Right lobe of liver (tissue), 4 donors: ENCODE measurements around the gene SUSD1.

Source experiments
- POLR2A ChIP-seq: fragments of 450-650 bp; IDR thresholded peaks from one replicate; pipeline ENCODE4 v1.6.1; 2017; ENCODE audit warnings: antibody characterized with exemption, mild to moderate bottlenecking
- TF ChIP-seq, protein P1 (sequence below), 4 donors: fragments of 200-600 bp in 3 of 4; fragments of 450-650 bp in 1 of 4; IDR thresholded peaks; one replicate each; pipeline versions ENCODE4 v1.5.1 to v1.8.0; 2016 to 2022; ENCODE audit warnings: antibody characterized with exemption in 4 of 4, mild to moderate bottlenecking in 2 of 4
- donor health status: DM: no; HTN: no; CAD: no.
- donor health status: DM: no; HTN: no; CAD: no.
- donor health status: DM: no; HTN: yes; CAD: no.

GRCh38 chr9:112186695-112187094 is 11.6 kb upstream of the SUSD1 start:
- TF ChIP-seq, protein P1, sequence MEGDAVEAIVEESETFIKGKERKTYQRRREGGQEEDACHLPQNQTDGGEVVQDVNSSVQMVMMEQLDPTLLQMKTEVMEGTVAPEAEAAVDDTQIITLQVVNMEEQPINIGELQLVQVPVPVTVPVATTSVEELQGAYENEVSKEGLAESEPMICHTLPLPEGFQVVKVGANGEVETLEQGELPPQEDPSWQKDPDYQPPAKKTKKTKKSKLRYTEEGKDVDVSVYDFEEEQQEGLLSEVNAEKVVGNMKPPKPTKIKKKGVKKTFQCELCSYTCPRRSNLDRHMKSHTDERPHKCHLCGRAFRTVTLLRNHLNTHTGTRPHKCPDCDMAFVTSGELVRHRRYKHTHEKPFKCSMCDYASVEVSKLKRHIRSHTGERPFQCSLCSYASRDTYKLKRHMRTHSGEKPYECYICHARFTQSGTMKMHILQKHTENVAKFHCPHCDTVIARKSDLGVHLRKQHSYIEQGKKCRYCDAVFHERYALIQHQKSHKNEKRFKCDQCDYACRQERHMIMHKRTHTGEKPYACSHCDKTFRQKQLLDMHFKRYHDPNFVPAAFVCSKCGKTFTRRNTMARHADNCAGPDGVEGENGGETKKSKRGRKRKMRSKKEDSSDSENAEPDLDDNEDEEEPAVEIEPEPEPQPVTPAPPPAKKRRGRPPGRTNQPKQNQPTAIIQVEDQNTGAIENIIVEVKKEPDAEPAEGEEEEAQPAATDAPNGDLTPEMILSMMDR (IDR thresholded peaks at IDR 0.05): no peak
- TF ChIP-seq POLR2A: no peak
